H1 (cell line): ENCODE data around the gene GRP. TPM values are rescaled to one million over a fixed set of nuclear protein-coding genes. Genes with fewer than 3 reads are reported as not detected.

Source experiments
- CTCF ChIA-PET: fragments of 300-600 bp; sonication (Branson Sonifier 250); formaldehyde crosslinking; loops from one replicate; lab custom pipeline; 2021; ENCODE audit not compliant: partially characterized antibody; lab: Charles Lee
- POLR2A ChIA-PET: fragments of 300-600 bp; sonication (Branson Sonifier 250); formaldehyde crosslinking; loops from one replicate; lab custom pipeline; 2021; ENCODE audit warnings: inconsistent platforms; ENCODE audit not compliant: partially characterized antibody; lab: Charles Lee
- DNase-seq, 2 experiments: peaks; one replicate each; pipeline versions ENCODE4 v3.0.0 to v3.0.0-alpha.2; 2010 to 2022; ENCODE audit warnings: low spot score in 2 of 2, low read depth in 1 of 2, mixed read lengths in 1 of 2
- FAIRE-seq: peaks from 2 replicates; lab custom pipeline; 2011; peaks lifted over from hg19 to GRCh38; lab: Jason Lieb, UNC
- H2AFZ ChIP-seq: 2 replicates; pipeline ENCODE4 v1.8.1; 2012; ENCODE audit warnings: low read length, inconsistent platforms
- H2AK5ac ChIP-seq: 2 replicates; pipeline ENCODE4 v1.6.1; 2013; ENCODE audit warnings: low read depth, low read length
- H2BK120ac ChIP-seq: replicated peaks from 2 replicates; pipeline ENCODE3; 2013; ENCODE audit warnings: low read depth, low read length, inconsistent platforms
- H2BK12ac ChIP-seq: 2 replicates; pipeline ENCODE4 v1.6.1; 2013; ENCODE audit warnings: low read depth, low read length
- H2BK15ac ChIP-seq: 2 replicates; pipeline ENCODE4 v1.6.1; 2013; ENCODE audit warnings: low read length
- H2BK20ac ChIP-seq: 2 replicates; pipeline ENCODE4 v1.6.1; 2013; ENCODE audit warnings: low read length
- H2BK5ac ChIP-seq: 2 replicates; pipeline ENCODE4 v1.6.1; 2013; ENCODE audit warnings: low read depth, low read length
- H3K14ac ChIP-seq: 2 replicates; pipeline ENCODE4 v1.6.1; 2013; ENCODE audit warnings: inconsistent platforms; ENCODE audit not compliant: insufficient read length
- H3K18ac ChIP-seq: 2 replicates; pipeline ENCODE4 v1.6.1; 2013; ENCODE audit warnings: low read length; ENCODE audit errors: extremely low read depth
- H3K23ac ChIP-seq: 2 replicates; pipeline ENCODE4 v1.6.1; 2013; ENCODE audit warnings: inconsistent platforms; ENCODE audit not compliant: insufficient read length
- H3K23me2 ChIP-seq: 2 replicates; pipeline ENCODE4 v1.6.1; 2013; ENCODE audit warnings: low read depth, low read length
- H3K27ac ChIP-seq: 2 replicates; pipeline ENCODE4 v1.6.1; 2011; ENCODE audit warnings: low read depth, low read length, inconsistent platforms
- H3K27me3 ChIP-seq, 4 experiments: replicated peaks in 1 of 4; 1 replicate in 1 of 4; 2 replicates in 3 of 4; pipeline versions ENCODE4 v1.6.1 to v1.8.1; 2011 to 2013; ENCODE audit warnings: low read length in 3 of 4, mild to moderate bottlenecking in 3 of 4, inconsistent platforms in 2 of 4, mixed read lengths in 2 of 4, moderate library complexity in 1 of 4; ENCODE audit not compliant: control insufficient read depth in 3 of 4, insufficient read depth in 3 of 4; ENCODE audit errors: extremely low read depth in 1 of 4
- H3K36me3 ChIP-seq, 4 experiments: 2 replicates each; pipeline versions ENCODE4 v1.6.1 to v1.8.1; 2011 to 2013; ENCODE audit warnings: mild to moderate bottlenecking in 4 of 4, low read length in 3 of 4, moderate library complexity in 2 of 4, control low read depth in 1 of 4, inconsistent platforms in 1 of 4; ENCODE audit not compliant: insufficient read depth in 4 of 4, control insufficient read depth in 2 of 4
- H3K4ac ChIP-seq: replicated peaks from 2 replicates; pipeline ENCODE3; 2013; ENCODE audit warnings: low read length, low read depth, mixed read lengths, inconsistent platforms; ENCODE audit not compliant: insufficient read length
- H3K4me1 ChIP-seq, 4 experiments: replicated peaks in 1 of 4; 1 replicate in 1 of 4; 2 replicates in 3 of 4; pipeline versions ENCODE4 v1.6.1 to v1.8.1; 2011 to 2013; ENCODE audit warnings: low read length in 3 of 4, inconsistent platforms in 2 of 4, mixed read lengths in 1 of 4; ENCODE audit not compliant: insufficient read depth in 4 of 4, control insufficient read depth in 3 of 4
- H3K4me2 ChIP-seq, 2 experiments: 2 replicates each; pipeline versions ENCODE4 v1.6.1 to v1.8.1; 2011 to 2013; ENCODE audit warnings: low read depth in 2 of 2, low read length in 2 of 2, control low read depth in 1 of 2, inconsistent platforms in 1 of 2, mild to moderate bottlenecking in 1 of 2; ENCODE audit not compliant: insufficient read depth in 1 of 2
- H3K4me3 ChIP-seq, 4 experiments: fragments of 200-600, 300-600 bp in 1 of 4; sonication (generic), shearing (Covaris generic), sonication (Bioruptor Twin) in 1 of 4; 2 replicates each; pipeline versions ENCODE4 v1.5.1 to v1.8.1; 2011 to 2016; ENCODE audit warnings: low read length in 4 of 4, low read depth in 3 of 4, control low read depth in 2 of 4, inconsistent platforms in 2 of 4, mild to moderate bottlenecking in 2 of 4, mixed read lengths in 1 of 4, moderate library complexity in 1 of 4; ENCODE audit not compliant: insufficient read depth in 2 of 4; ENCODE audit errors: extremely low read depth in 1 of 4
- H3K56ac ChIP-seq: replicated peaks from 2 replicates; pipeline ENCODE3; 2013; ENCODE audit warnings: low read depth, mild to moderate bottlenecking, mixed read lengths, low read length, inconsistent platforms; ENCODE audit not compliant: insufficient read length
- H3K79me1 ChIP-seq: 2 replicates; pipeline ENCODE4 v1.6.1; 2013; ENCODE audit warnings: low read depth, low read length, control low read depth
- H3K79me2 ChIP-seq, 2 experiments: 2 replicates each; pipeline versions ENCODE4 v1.6.1 to v1.8.1; 2012 to 2013; ENCODE audit warnings: low read length in 2 of 2, mild to moderate bottlenecking in 2 of 2, inconsistent platforms in 1 of 2; ENCODE audit not compliant: insufficient read depth in 2 of 2, control insufficient read depth in 1 of 2
- H3K9ac ChIP-seq, 4 experiments: replicated peaks in 1 of 4; 1 replicate in 1 of 4; 2 replicates in 3 of 4; pipeline versions ENCODE4 v1.6.1 to v1.8.1; 2011 to 2013; ENCODE audit warnings: low read depth in 3 of 4, low read length in 3 of 4, control low read depth in 2 of 4, mild to moderate bottlenecking in 2 of 4, moderate library complexity in 2 of 4, inconsistent platforms in 1 of 4; ENCODE audit errors: extremely low read depth in 1 of 4
- H3K9me3 ChIP-seq, 2 experiments: 2 replicates each; pipeline versions ENCODE4 v1.6.1 to v1.8.1; 2012 to 2013; ENCODE audit warnings: mild to moderate bottlenecking in 2 of 2, moderate library complexity in 2 of 2, control low read depth in 1 of 2, inconsistent platforms in 1 of 2, low read depth in 1 of 2, low read length in 1 of 2, mixed read lengths in 1 of 2; ENCODE audit not compliant: insufficient read depth in 2 of 2
- H4K20me1 ChIP-seq, 2 experiments: replicated peaks in 1 of 2; 2 replicates each; pipeline versions ENCODE3 to v1.8.1; 2011 to 2013; ENCODE audit warnings: inconsistent platforms in 2 of 2, low read length in 2 of 2, mild to moderate bottlenecking in 1 of 2; ENCODE audit not compliant: insufficient read depth in 2 of 2, control insufficient read depth in 1 of 2
- H4K5ac ChIP-seq: 2 replicates; pipeline ENCODE4 v1.6.1; 2013; ENCODE audit warnings: low read length, low read depth, mixed read lengths, inconsistent platforms; ENCODE audit not compliant: insufficient read length
- H4K8ac ChIP-seq: 2 replicates; pipeline ENCODE4 v1.8.0; 2013; ENCODE audit warnings: mild to moderate bottlenecking, moderate library complexity, low read length, inconsistent platforms; ENCODE audit not compliant: insufficient read depth; ENCODE audit errors: extremely low read depth
- H4K91ac ChIP-seq: replicated peaks from 2 replicates; pipeline ENCODE3; 2013; ENCODE audit warnings: low read length, mixed read lengths, inconsistent platforms; ENCODE audit not compliant: insufficient read length
- CHD1 ChIP-seq: IDR thresholded peaks from 2 replicates; pipeline ENCODE4 v1.6.1; 2012; ENCODE audit warnings: low read depth, low read length, improper control_type of control experiment
- KDM1A ChIP-seq: fragments of 200-600, 300-600 bp; sonication (generic); IDR thresholded peaks from 2 replicates; pipeline ENCODE4 v1.7.1; 2016; ENCODE audit warnings: mild to moderate bottlenecking, low read length, borderline replicate concordance
- TAF7 ChIP-seq: optimal IDR thresholded peaks from 2 replicates; pipeline ENCODE3; 2011; ENCODE audit warnings: low read depth, mild to moderate bottlenecking, inconsistent platforms, low read length, moderate library complexity, borderline replicate concordance
- WGBS, 2 experiments: shearing (Covaris generic) in 1 of 2; methylation state at CpG; one replicate each; pipeline versions ENCODE4 v1.1.6 to v1.1.7; 2013 to 2015; ENCODE audit warnings: low lambda C conversion rate in 2 of 2, mixed read lengths in 2 of 2, inconsistent platforms in 1 of 2, low coverage in 1 of 2, missing lambda C conversion rate in 1 of 2; ENCODE audit not compliant: insufficient replicate concordance in 2 of 2, insufficient coverage in 1 of 2, insufficient read length in 1 of 2; ENCODE audit errors: extremely low coverage in 1 of 2, missing lambda C conversion rate in 1 of 2; 5-methylcytosine and 5-hydroxymethylcytosine counted together
- polyA plus RNA-seq, 7 experiments: library from polyadenylated mRNA; depleted of rRNA in 3 of 7; stranded (reverse) in 5 of 7; unstranded in 2 of 7; fragments of >200 nt in 5 of 7; fragments of 200-250 nt in 2 of 7; gene quantifications; 1 replicate in 5 of 7; 2 replicates in 1 of 7; 4 replicates in 1 of 7; pipeline versions ENCODE4 v1.2.1 to v1.2.3, GENCODE V29; 2011 to 2013; ENCODE audit warnings: missing spikeins in 2 of 7, mixed read lengths in 2 of 7
- total RNA-seq: library from RNA; stranded (reverse); fragmentation: NEBNext Ultra II Directional; extraction: Animal tissue kit (Norgen Biotek cat#: 25700); gene quantifications from 2 replicates; pipeline ENCODE4 v1.2.1, GENCODE V29; 2021

The GRP gene
- total and polyA plus RNA-seq, 2 of the 8 experiments (the other 6 are each of a cell fraction or from before 2014, with no cell fraction given): not detected

DNA sequence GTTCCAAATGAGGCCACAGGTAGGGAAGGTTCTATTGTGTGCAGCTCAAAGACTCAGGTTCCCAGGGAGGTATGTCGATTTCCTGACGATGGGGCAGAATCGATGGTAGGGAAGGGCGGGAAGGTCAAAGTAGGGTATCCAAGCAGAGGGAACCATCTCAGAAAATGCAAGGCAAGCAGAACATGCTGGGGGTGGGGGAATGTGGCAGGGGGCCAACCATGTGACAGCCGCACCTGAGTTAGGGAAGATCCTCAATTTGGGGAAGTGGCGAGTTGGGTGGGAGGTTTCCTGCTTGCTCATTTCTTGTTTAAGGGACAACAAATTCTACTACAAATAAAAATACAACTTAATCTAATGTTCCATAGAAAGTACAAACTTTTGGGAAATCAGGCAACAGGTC, 21.7 kb upstream of the GRP start:
- Histone ChIP-seq H2BK5ac (no peak overlapping the region), H4K8ac (no peak overlapping the region), H3K36me3 (no peaks in the 10 kb centered on the region), H3K79me1 (no peaks in the 10 kb centered on the region), H3K14ac (no peak overlapping the region), H2AK5ac (no peak overlapping the region), H2BK20ac (no peak overlapping the region), H3K4me1 (no peaks in the 10 kb centered on the region; a peak in 2 of 7 replicates), H3K23ac (no peak overlapping the region), H3K79me2 (no peaks in the 10 kb centered on the region), H3K18ac (no peak overlapping the region), H2BK15ac (no peak overlapping the region), H3K27ac (no peak overlapping the region), H4K5ac (no peak overlapping the region), H3K4ac (no peak overlapping the region), H3K9me3 (no peaks in the 10 kb centered on the region), H4K20me1 (no peaks in the 10 kb centered on the region), H3K23me2 (no peaks in the 10 kb centered on the region; the same call in 1 of the 2 replicates), H2AFZ (no peak overlapping the region), H2BK120ac (no peak overlapping the region), H3K56ac (no peak overlapping the region), H2BK12ac (no peak overlapping the region), H3K27me3 (no peaks in the 10 kb centered on the region), H4K91ac (no peak overlapping the region), H3K9ac (no peak overlapping the region), H3K4me3 (no peak overlapping the region), H3K4me2 (no peak overlapping the region)
- ChIA-PET CTCF (interaction anchor here (0.6 kb wide), 3 partner anchors 33 to 186 kb away, joined by 3 to 7 read pairs (median 4); no protein-coding TSS in a partner anchor), POLR2A (no interaction called here)
- WGBS, 2 experiments: 88% methylated on average over 6 of the region's 6 CpGs; no CpG with 5 or more reads in 1 of the 2 experiments
- DNase-seq: no peak
- TF ChIP-seq KDM1A: no peak
- TF ChIP-seq TAF7: no peak
- no peak for TF ChIP-seq CHD1
- FAIRE-seq: no peak
